GM23248 (cell line): Measurements from ENCODE around the gene ZNF92.
"Not testable (repeated sequence)": the region's sequence is repeated elsewhere in the genome, so short reads cannot be mapped to it uniquely, and the experiment has no call there.

ENCODE experiments used
- EZH2 ChIP-seq: fragments of 200-600 bp; sonication (generic); IDR thresholded peaks from 2 replicates; pipeline ENCODE4 v1.6.1; 2018; ENCODE audit warnings: antibody characterized with exemption, mild to moderate bottlenecking; ENCODE audit not compliant: insufficient read depth, poor library complexity, severe bottlenecking
- EZH2phosphoT487 ChIP-seq: fragments of 200-600 bp; sonication (generic); IDR thresholded peaks from 2 replicates; pipeline ENCODE4 v1.6.1; 2018; ENCODE audit warnings: antibody characterized with exemption, moderate library complexity, mild to moderate bottlenecking, low read depth; ENCODE audit not compliant: insufficient read depth

GRCh38 chr7:65423286-65423685 lies 49.6 kb downstream of the ZNF92 start:
- not testable (repeated sequence) for TF ChIP-seq EZH2phosphoT487, EZH2
